ENCODE results near the gene PYM1.
"Not testable (repeated sequence)": the region's sequence is repeated elsewhere in the genome, so short reads cannot be mapped to it uniquely, and the experiment has no call there.

Gene PYM1

DNA sequence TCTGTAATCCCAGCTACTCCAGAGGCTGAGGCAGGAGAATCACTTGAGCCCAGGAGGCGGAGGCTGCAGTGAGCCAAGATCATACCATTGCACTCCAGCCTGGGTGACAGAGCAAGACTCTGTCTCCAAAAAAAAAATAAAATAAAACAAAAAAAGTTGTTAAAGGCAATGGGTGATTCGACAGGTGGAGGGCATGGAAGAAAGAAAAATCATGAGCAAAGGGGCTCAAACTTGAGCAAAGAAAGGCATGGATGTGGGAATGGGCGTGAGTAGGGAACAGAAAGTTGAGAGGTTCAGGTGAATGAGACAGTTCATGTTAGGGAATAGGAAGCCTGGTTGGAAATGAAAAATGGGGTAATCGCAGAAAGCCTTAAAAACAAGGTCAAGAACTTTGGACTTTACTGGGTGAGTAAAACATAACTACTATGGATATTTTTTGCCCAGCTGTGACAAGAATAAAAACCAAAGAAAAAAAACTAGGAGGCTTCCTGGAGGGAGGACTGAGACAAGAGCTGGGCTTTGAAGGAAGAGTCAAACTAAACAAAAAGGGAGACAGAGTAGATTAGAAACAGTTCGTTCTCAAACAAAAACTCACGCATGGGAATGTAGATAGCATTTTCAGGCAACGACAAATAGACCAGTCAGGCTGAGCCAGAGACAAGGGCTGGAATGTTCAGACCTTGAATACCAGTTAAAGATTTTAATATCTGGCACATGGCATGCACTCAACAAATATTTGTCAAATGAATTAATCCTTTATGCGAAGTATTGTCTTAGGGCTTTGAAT is 18.8 kb downstream of the PYM1 start:
- no peak for DNase-seq

DNA sequence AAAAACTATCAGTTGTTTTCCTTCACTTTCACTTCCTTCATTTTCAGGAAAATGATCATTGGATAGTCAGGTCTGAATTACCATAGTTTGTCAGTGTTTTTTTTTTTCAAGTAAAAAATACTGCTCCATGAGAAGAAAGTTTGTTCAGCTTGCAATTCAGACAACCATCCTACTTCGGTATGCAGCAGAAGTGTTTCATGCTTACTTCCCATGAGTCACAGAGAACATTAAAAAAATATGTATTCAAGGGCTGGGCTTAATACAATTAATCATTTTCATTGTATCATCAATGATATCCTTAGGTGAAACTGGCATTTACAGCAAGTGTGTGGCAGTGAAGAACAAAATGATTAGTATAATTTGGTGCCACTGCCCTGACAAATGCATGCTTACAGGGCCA is 21.6 kb downstream of the PYM1 start:
- DNase-seq: no peak

DNA sequence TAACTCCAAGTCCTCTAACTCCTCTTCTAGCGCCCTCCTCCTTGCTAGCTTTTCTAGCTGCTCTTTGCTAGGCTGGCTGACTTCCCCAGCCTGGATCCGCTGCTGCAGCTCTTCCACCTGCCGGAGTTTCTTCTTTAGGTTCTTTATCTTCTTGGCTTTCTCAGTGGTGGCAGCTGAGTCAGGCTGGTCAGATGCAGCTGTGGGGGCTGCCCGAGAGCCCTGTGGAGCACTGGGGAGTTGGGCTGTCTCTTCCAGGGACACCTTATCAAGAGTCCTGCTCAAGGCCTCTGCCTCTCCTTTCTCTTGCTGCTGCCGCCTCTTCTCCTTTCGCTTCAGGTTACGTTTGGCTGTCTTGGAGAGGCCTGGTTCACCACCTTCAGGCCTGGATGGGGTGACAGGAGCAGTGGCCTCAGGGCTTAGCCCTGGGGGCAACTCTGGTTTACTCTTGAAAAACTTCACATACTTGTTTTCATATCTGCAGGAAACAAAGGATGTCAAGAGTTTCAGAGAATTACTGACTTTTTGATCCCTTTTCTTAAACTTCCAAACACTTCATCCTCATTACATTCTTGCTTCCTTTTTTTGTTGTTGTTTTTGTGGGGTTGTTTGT is 25.7 kb downstream of the PYM1 start:
- no peak for DNase-seq

DNA sequence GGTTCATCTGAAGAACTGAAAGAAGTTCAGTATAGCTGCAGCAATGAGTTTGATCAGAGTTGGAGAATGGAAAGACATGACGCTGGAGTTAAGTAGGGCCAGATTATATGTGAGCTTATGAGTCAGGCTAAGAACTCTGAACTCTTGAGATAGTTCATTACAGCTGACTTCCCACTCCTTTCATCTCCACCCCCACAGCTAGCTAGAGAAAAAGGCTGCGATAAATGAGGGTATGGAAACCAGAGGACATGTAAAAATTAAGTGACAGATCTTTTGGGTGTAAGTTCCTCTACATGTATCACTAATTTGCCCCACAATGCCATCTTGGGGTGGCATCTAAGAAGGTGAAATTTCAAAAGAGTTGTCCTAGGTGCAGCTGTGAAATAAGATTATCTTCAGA is 28.6 kb downstream of the PYM1 start:
- DNase-seq: no peak

DNA sequence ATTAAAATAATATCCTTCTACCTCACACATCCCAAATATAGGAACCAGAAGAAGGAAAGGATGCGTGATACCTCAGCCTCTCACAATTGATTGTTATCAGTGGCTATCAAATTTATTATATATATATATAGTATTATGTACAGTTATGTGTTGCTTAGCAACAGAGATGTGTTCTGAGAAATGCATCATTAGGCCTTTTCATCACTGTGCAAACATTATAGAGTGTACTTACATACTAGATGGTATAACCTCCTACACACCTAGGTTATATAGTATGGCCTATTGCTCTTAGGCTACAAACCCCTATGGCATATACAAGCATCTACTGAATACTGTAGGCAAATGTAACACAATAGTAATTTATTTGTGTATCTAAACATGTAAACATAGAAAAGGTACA is 34.0 kb downstream of the PYM1 start:
- DNase-seq: no peak

DNA sequence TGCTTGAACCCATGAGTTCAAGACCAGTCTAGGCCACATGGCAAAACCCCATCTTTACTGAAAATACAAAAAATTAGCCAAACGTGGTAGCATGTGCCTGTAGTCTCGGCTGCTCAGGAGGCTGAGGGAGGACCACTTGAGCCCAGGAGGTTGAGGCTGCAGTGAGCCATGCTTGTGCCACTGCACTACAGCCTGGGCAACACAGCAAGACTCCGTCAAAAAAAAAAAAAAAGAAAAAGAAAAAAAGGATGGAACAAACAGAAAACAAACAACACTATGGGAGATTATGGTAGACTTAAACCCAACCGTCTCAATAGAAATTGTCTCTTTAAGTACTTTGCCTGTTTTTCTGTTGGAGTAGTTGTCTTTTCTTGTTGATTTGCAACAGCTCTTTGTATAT is 36.4 kb downstream of the PYM1 start:
- no peak for DNase-seq

DNA sequence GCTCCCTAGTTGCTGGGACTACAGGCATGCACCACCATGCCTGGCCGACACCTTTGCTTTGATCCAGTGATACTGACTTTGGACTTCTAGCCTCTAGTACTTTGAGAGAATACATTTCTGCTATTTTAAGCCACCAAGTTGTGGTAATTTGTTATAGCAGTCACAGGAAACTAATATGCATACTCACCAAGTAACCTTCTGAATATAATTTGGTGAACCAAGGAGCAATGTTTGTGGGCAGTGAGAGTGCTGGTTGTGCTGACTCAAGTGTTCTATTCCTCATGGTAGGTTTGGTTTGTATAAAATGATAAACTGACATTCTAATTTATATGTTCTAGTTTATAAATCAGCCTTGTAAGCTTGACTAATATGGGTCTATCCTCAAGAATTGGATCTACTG is 42.6 kb downstream of the PYM1 start:
- no peak for DNase-seq

DNA sequence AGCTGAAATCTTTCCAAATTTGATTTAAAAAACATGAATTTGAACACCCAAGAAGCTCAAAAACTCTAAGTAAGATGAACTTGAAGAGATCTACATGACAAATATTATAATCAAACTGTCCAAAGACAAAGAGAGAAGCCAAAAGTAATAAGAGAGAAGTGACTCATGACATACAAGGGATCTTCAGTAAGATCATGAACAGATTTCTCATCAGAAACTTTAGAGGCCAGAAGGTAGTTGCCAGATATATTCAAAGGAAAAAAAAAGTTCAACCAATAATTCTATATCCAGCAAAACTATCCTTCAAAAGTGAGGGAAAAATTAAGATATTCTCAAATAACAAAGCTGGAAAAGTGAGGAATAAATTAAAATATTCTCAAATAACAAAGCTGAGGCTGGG is 49.9 kb downstream of the PYM1 start:
- DNase-seq: no peak

DNA sequence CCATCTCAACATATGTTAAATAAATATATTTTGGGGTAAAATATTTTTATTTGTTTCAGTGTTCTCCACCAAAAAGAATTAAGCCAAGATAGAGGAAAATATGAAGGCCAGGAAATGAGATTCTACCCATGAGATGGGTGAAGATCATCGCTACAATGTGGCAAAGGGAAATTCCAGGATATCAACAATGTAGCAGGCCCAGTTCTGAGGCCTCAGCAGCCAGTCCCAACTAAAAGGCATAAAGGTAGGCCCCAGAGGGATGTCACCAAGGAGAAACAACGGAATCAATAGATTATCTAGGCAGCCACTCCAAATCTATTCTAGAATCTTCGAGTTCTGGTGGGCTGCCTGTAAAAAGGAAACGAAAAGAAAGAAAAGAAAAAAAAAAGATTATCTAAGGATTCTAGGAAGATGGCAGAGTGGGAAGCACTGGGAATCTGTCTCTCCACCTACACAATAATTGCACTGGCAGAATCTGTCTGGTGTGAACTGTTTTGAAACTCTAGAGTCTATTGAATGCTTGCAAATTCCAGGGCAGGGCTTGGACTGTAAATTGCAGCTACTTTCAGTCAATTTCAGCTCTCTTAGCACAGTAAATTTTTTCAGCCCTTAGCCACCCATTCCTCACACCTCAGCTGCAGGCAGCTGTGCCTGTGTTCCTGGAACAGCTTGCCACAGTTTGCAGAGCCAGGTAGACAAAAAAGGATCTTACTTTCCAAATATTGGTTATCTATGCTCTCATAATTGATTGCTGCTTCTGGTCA is 51.8 kb downstream of the PYM1 start:
- DNase-seq: no peak

DNA sequence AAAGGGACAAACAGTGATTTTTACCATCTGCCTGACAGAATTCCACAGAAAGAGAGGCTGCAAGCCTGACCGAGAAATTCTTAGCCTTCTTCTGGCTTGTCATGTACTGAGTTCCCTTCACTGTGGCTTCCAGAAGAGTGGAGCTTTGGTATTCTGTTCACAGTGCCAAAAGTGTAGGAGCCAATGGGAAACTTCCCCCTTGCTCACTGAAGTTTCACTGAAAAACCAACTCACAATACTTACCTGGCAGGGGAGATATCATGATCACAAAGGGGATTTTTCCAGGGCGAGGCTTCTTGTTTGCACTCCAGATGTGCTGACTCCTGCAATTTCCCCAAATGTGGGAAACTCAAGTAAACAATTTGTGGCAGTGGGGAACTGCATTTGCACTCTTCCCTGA is 53.3 kb downstream of the PYM1 start:
- no peak for DNase-seq

DNA sequence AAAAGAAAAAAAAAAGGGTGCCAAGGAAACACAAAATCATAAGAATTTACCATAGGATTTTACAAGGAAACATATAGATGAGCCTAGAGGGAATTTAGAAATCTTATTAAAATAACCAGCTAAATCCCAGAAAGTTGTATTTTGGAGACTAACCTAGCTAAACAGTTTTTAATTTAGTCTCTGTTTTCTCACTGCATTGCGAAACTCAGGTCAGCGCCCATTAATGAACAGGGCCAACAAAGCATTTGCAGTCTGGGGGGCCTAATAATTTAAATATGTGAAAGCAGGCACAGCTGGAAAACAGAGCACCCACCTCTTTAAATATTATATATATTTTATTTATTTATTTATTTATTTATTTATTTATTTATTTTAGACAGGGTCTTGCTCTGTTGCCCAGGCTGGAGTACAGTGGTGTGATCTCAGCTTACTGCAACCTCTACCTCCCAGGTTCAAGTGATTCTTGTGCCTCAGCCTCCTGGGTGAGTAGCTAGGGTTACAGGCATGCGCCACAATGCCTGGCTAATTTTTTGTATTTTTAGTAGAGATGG is 61.2 kb downstream of the PYM1 start:
- not testable (repeated sequence) for DNase-seq

DNA sequence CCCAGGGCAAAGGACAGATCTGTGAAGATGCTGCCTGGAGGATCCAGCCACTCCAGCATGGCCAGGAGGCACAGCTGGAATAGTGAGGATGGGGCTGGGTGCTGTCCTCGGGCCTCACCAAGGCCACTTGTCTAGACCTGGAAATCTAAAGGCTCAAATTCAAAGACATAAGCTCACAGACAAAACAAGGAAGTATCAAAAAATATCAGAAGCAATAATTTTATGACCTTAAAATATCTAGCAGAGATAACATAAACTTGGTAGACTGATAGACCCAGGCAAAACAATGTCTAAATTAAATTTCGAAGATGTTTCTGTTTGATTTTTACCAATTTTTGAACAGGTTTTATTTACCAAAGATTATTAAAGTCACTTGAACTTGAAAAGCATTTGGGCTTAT is 62.4 kb downstream of the PYM1 start:
- no peak for DNase-seq

DNA sequence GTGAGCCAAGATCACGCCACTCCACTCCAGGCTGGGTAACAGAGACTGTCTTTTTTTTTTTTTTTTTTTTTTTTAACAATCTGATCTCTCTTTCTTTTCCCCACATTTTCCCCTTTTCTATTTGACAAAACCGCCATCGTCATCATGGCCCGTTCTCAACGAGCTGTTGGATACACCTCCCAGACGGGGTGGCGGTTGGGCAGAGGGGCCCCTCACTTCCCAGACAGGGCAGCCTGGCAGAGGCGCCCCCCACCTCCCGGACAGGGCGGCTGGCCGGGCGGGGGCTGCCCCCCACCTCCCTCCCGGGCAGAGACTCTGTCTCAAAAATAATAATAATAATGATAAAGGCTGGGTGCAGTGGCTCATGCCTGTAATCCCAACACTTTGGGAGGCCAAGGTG is 64.8 kb downstream of the PYM1 start:
- DNase-seq: not testable (repeated sequence)

DNA sequence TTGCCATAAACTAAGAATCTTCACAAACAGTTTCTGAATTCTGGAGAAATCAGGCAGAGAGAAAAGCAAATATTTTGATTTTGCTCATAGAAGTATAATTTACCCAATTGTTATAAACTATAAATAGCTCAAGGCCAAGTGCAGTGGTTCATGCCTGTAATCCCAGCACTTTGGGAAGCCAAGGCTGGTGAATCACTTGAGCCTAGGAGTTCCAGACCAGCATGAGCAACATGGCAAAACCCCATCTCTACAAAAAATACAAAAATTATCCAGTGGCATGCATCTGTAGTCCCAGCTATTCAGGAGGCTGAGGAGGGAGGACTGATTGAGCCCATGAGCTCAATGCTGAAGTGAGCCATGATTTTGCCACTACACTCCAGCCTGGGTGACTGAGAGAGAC is 65.4 kb downstream of the PYM1 start:
- DNase-seq: no peak

DNA sequence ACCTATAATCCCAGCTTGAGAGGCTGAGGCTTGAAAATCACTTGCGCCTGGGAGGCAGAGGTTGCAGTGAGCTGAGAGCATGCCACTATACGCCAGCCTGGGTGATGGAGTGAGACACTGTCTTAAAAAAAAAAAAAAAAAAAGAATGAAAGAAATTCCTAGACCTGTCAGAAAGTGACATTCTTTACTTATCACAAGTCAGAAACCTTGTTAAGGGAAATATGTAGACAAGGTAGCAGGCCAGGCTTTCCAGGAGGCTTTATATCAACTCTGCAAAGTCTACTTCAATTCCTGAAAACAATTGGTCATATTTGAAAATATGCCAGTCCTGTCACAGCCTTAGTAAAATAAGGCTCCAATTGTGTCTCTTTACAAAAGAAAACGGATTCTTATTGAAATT is 65.8 kb downstream of the PYM1 start:
- DNase-seq: no peak

DNA sequence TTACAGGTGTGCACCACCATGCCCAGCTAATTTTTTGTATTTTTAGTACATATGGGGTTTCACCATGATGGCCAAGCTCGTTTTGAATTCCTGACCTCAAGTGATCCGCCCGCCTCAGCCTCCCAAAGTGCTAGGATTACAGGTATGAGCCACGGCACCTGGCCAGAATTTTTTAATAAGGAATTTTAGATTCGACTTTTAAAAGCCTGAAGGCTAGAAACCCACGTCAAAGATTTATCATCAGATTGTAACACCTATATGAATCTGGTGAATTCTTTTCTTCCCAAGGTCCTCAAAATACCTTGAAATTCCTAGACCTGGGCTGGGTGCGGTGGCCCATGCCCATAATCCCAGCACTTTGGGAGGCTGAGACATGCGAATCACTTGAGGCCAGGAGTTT is 66.3 kb downstream of the PYM1 start:
- DNase-seq: no peak

DNA sequence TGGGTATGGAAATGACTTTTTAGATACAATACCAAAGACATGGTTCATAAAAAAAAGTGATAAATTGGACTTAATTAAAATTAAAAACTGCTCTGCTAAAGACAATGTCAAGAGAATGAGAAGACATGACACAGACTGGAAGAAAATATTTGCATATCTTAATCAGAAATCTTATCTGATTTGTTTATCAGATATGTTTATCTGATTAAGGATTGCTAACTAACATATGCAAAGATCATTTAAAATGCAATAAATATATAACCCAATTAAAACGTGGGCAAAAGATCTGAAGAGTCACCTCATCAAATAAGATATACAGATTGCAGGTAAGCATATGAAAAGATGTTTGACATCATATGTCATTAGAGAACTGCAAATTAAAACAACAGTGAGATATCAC is 75.0 kb downstream of the PYM1 start:
- DNase-seq: no peak

Data from GF-D8 (cell line).